NCI-H2029 (cell line): ENCODE data around the gene ZNF175.

Experiments
- DNase-seq: peaks from one replicate; lab custom pipeline; 2025; lab: John Stamatoyannopoulos, UW

The ZNF175 gene

DNA sequence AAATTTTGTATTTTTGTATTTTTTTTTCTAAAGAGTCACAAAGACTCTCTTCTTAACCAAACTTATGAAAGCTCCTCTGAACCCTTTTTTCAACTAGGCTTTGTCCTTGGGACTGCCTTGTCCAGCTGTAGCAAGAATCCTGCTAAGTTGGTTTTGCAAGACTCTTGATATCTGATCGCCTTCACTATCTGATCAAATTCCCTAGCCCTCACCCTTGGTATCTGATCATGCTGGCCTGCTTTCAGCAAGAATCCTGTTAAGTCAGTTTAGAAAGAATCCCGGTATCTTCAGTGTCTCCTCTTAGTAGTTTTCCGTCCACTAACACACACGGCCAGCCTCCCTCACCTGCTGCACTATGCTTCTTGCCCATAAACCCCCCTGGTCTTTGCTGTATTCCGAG lies 61.0 kb downstream of the ZNF175 start:
- no peak for DNase-seq

DNA sequence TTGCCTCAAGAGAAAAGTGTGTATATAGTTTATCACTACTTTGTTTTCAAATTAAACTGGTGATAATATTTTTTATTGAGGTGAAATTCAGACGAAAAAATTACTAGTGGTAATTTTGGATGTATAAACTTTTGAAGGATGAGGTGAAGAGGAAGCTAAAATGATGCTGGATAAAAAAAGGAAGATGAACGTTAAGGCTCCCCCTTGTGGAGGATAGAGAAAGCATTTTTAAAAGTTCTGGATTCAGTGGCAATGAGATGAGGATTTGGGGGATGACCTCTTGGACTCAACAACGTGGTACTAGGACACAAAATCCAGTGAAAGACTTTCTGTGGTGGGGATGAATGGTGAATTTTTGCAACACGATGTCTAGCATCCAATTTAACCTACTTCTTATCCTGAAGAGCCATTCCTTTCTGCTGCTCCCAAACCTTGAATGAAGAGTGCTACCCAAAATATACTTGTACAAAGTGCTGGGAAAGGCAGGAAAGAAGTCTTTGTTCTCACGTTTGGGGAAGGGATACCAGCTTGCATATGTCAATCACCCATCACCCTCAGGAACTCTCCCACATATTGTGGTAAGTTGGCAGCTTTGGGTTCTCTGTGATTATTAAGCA lies 66.4 kb downstream of the ZNF175 start:
- no peak for DNase-seq

DNA sequence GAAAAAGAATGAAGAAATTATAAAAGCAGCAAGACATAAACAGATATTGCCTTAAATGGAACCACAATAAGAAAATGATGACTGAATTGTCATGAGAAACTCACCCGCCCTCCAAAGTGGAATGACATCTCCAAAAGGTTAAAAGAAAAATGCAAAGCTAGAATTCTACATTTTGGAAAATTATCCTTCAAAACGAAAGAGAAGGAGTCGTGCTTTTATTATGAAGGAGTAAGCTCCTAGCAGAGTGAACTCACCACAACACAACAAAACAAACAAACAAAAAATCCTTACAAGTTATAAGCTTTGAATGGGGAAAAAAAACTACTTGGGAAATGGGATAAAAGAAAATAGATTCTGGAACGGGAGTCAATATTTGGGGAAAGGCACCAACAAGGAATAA lies 68.8 kb downstream of the ZNF175 start:
- no peak for DNase-seq

DNA sequence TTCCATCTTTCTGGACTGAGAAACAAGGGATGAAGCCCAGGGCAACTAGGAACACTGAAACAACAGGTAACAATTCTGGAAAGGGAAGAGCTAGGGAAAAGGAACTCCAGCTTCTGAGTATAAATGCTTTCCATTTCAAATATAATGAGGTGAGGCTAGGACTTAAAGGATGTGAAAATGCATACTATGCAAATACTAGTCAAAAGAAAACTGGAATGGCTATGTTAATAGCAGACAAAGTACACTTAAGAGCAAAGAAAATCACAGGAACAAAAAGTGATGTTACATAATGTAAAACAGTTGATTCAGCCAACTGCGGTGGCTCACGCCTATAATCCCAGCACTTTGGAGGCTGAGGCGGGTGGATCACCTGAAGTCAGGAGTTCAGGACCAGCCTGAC lies 69.3 kb downstream of the ZNF175 start:
- DNase-seq, result no peak

- no peak for DNase-seq
Observed at GRCh38 chr19:51641648-51642047, 70.6 kb downstream of the ZNF175 start.
